HG02610 (cell line): ENCODE results near the gene PRR33.

Source experiments
- ATAC-seq: cut with Tn5 transposase; IDR thresholded peaks from one replicate; pipeline ENCODE4 v1.9.1; 2021; ENCODE audit warnings: mild to moderate bottlenecking, moderate library complexity; ENCODE audit not compliant: unreplicated experiment

Gene PRR33

GRCh38 chr11:1864831-1865665 is 26.6 kb downstream of the PRR33 start:
- no peak for ATAC-seq

GRCh38 chr11:1864231-1864630 is 27.5 kb downstream of the PRR33 start:
- ATAC-seq: no peak

- no peak for ATAC-seq
Observed at GRCh38 chr11:1863352-1864216, 28.1 kb downstream of the PRR33 start.

GRCh38 chr11:1862588-1863351 is 28.9 kb downstream of the PRR33 start:
- no peak for ATAC-seq

GRCh38 chr11:1861435-1862411 is 30.0 kb downstream of the PRR33 start:
- ATAC-seq: no peak

GRCh38 chr11:1860108-1860507 is 31.6 kb downstream of the PRR33 start:
- ATAC-seq: no peak

GRCh38 chr11:1859004-1859403 is 32.7 kb downstream of the PRR33 start:
- no peak for ATAC-seq

- no peak for ATAC-seq
Observed at GRCh38 chr11:1858576-1858975, 33.1 kb downstream of the PRR33 start.

- no peak for ATAC-seq
Observed at GRCh38 chr11:1858154-1858553, 33.5 kb downstream of the PRR33 start.

GRCh38 chr11:1857064-1857463 is 34.6 kb downstream of the PRR33 start:
- no peak for ATAC-seq

GRCh38 chr11:1856306-1857005 is 35.2 kb downstream of the PRR33 start:
- no peak for ATAC-seq

- no peak for ATAC-seq
Observed at GRCh38 chr11:1855886-1856265, 35.8 kb downstream of the PRR33 start.

GRCh38 chr11:1854949-1855885 is 36.5 kb downstream of the PRR33 start:
- peak; percentile 41 for ATAC-seq

GRCh38 chr11:1854132-1854948 is 37.4 kb downstream of the PRR33 start:
- peak; percentile 19 for ATAC-seq

GRCh38 chr11:1853376-1854131 is 38.1 kb downstream of the PRR33 start:
- no peak for ATAC-seq

GRCh38 chr11:1852877-1853276 is 38.8 kb downstream of the PRR33 start, which contains the start of gene LSP1:
LSP1 (plus strand) TSS chr11:1853084; CDS start chr11:1853145, 61 bp downstream.
- ATAC-seq: peak; percentile 38
